Karpas-422 (cell line): ENCODE measurements around the gene RHOBTB3. TPM values are rescaled to one million over a fixed set of nuclear protein-coding genes. Genes with fewer than 3 reads are reported as not detected.
"Not testable (repeated sequence)": the region's sequence is repeated elsewhere in the genome, so short reads cannot be mapped to it uniquely, and the experiment has no call there.

Experiments
- DNase-seq: peaks from one replicate; pipeline ENCODE4 v3.0.0-alpha.2; 2015
- H2AFZ ChIP-seq: fragments of 200-600 bp; sonication (generic); 2 replicates; pipeline ENCODE4 v1.6.1; 2014; ENCODE audit warnings: antibody characterized with exemption, low read length, mixed read lengths
- H3K27ac ChIP-seq: fragments of 200-600 bp; sonication (generic); 2 replicates; pipeline ENCODE4 v1.5.1; 2014; ENCODE audit warnings: mild to moderate bottlenecking, low read length, moderate library complexity
- H3K27me3 ChIP-seq: fragments of 200-600 bp; sonication (generic); 2 replicates; pipeline ENCODE4 v1.6.1; 2014; ENCODE audit warnings: low read length, mixed read lengths
- H3K36me3 ChIP-seq: fragments of 200-600 bp; sonication (generic); 2 replicates; pipeline ENCODE4 v1.6.1; 2014; ENCODE audit warnings: low read length, mixed read lengths; ENCODE audit not compliant: insufficient read depth
- H3K4me1 ChIP-seq: fragments of 200-600 bp; sonication (generic); 2 replicates; pipeline ENCODE4 v1.6.1; 2014; ENCODE audit warnings: mild to moderate bottlenecking, low read length, mixed read lengths
- H3K4me2 ChIP-seq: fragments of 200-600 bp; sonication (generic); 2 replicates; pipeline ENCODE4 v1.6.1; 2014; ENCODE audit warnings: low read length, low read depth, mild to moderate bottlenecking; ENCODE audit not compliant: poor library complexity, severe bottlenecking
- H3K4me3 ChIP-seq: fragments of 200-600 bp; sonication (generic); 2 replicates; pipeline ENCODE4 v1.5.1; 2014; ENCODE audit warnings: mild to moderate bottlenecking, antibody characterized with exemption, low read length, mixed read lengths
- H3K79me2 ChIP-seq: fragments of 200-600 bp; sonication (generic); 2 replicates; pipeline ENCODE4 v1.6.1; 2014; ENCODE audit warnings: mild to moderate bottlenecking, low read length, mixed read lengths
- H3K9ac ChIP-seq: fragments of 200-600 bp; sonication (generic); 2 replicates; pipeline ENCODE4 v1.6.0; 2014; ENCODE audit warnings: low read length
- H3K9me2 ChIP-seq: fragments of 200-600 bp; sonication (generic), shearing (Covaris generic); replicated peaks from 2 replicates; pipeline ENCODE4 v1.6.0; 2014; ENCODE audit warnings: mild to moderate bottlenecking, low read length, moderate library complexity; ENCODE audit not compliant: insufficient read depth
- H3K9me3 ChIP-seq: fragments of 300-700, 200-600 bp; sonication (generic); 2 replicates; pipeline ENCODE4 v1.6.1; 2014; ENCODE audit warnings: low read length, mixed read lengths
- H4K20me1 ChIP-seq: fragments of 200-600 bp; sonication (generic); 2 replicates; pipeline ENCODE4 v1.6.1; 2014; ENCODE audit warnings: mild to moderate bottlenecking, antibody characterized with exemption, low read length, low read depth; ENCODE audit not compliant: insufficient read depth
- total RNA-seq: library from RNA; depleted of rRNA; stranded (reverse); fragments of >200 nt; shearing (Covaris generic); gene quantifications from 2 replicates; pipeline ENCODE4 v1.2.3, GENCODE V29; 2014; ENCODE audit warnings: low replicate concordance

RHOBTB3 gene
- total RNA-seq, 1 experiment from 2014 or later, result 1.5 TPM

DNA sequence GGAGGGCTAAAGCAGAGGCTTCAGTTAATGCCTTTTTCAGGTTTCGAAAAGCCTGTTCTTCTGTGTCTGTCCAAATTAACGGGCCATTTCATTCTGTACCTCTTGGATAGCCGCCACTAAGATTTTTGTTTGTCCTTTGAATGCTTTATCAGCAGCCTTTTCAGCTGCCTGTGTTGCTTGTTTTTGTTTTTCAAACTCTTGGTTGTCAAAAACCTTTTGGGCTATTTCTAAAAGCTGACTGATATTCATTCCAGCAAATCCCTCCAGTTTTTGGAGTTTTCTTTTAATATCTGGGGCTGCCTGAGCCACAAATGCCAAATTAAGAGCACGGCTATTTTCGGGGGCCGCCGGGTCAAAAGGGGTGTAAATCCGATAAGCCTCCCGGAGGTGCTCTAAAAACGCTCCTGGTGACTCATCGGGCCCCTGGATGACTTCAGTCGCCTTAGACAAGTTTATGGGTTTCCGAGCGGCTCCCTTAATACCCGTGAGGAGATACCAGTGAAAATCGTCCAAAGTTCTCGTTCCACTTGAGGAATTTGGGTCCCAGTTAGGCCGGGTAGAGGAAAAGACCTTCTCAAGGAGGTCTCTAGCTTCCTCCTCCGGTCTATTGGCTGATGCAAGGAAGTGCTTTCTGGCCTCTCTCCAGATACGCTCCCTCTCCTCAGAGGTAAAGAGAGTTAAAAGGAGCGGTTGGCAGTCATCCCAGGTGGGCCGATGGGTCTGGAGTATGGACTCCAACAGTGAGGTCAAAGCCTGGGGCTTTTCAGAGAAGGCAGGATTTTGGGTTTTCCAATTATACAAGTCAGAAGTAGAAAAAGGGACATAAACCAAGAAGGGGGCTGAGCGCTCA is 20.3 kb upstream of the RHOBTB3 start:
- not testable (repeated sequence) for H3K9ac ChIP-seq, H3K9me2 ChIP-seq, H4K20me1 ChIP-seq, DNase-seq, H3K4me3 ChIP-seq, H3K4me1 ChIP-seq, H3K4me2 ChIP-seq, H2AFZ ChIP-seq, H3K27ac ChIP-seq, H3K79me2 ChIP-seq, H3K36me3 ChIP-seq, H3K27me3 ChIP-seq, H3K9me3 ChIP-seq

DNA sequence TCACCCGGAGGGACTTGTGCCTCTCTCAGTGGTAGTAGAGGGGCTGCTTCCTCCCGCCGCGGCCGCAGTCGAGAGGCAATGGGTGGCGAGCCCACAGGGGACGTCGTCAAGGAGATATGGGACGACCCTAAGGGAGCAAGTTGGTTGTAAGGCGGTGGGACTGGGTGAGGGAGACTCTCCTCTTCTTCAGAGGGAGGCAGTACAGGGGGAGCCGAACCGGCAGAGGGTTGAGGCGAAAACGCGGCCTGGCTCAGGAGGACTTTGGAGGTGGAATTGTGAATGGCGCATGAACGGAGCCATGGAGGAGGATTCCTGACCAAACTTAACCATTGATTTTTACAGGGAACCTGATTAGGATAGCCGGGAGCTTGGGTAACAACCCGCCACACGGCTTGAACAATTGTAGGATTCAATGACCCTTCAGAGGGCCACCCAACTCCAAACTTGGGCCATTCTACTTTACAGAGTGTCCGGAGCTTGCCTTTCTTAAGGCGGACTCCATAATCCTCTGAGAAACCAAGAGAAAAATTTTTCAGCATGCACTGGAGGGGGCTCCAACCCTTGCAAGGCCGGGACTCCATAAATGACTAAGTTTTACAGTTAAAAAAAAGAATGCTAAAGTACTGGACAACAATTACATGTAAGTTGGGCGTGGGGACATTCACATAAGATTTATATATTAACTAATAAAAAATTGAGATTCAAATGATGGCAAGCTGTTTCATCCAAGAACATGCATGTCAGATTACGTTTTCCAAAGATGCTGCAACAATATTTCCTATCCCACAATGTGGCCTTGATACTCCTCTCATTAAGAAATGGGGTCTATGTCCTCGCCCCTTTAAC is 19.4 kb upstream of the RHOBTB3 start:
- DNase-seq, result no peak
- Histone ChIP-seq H3K27me3 (no peaks in the 10 kb centered on the region), H3K4me3 (no peak overlapping the region), H3K9ac (no peak overlapping the region), H3K4me2 (no peak overlapping the region), H3K9me2 (no peaks in the 10 kb centered on the region), H3K9me3 (no peaks in the 10 kb centered on the region), H3K79me2 (no peaks in the 10 kb centered on the region), H2AFZ (no peak overlapping the region), H3K4me1 (no peaks in the 10 kb centered on the region), H3K27ac (no peak overlapping the region), H3K36me3 (no peaks in the 10 kb centered on the region), H4K20me1 (no peaks in the 10 kb centered on the region)

DNA sequence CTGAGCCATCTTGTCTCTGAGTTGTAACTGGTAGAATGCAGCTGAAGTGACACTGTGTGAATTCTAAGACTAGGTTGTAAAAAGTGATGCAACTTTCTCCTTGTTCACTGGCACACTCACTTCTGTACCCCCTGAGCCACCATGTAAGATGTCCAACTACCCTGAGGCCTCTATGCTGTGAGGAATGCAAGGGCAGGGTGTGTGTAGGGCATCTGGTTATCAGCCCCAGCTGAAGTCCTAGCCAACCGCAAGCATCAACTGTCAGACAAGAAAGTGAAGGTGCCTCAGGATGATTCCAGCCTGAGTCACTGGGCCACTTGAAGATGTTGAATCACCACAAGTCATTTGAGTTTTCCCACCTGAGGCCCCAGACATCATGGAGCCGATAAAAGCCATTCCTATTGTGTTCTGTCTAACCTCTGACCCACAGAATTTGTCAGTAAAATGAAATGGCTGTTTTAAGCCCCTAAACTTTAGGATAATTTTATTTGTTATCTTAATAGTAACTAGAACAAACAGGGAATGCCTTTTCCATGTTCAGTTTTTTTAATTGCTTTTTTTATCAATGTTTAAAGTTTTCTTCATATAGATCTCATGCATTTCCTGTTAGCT is 18.7 kb upstream of the RHOBTB3 start:
- Histone ChIP-seq H3K9me3 (no peaks in the 10 kb centered on the region), H3K27me3 (no peaks in the 10 kb centered on the region), H3K4me1 (no peaks in the 10 kb centered on the region), H3K4me3 (no peak overlapping the region), H3K27ac (no peak overlapping the region), H3K9ac (no peak overlapping the region), H3K4me2 (no peak overlapping the region), H3K36me3 (no peaks in the 10 kb centered on the region), H3K79me2 (no peaks in the 10 kb centered on the region), H4K20me1 (no peaks in the 10 kb centered on the region), H2AFZ (no peak overlapping the region), H3K9me2 (no peaks in the 10 kb centered on the region)
- no peak for DNase-seq

DNA sequence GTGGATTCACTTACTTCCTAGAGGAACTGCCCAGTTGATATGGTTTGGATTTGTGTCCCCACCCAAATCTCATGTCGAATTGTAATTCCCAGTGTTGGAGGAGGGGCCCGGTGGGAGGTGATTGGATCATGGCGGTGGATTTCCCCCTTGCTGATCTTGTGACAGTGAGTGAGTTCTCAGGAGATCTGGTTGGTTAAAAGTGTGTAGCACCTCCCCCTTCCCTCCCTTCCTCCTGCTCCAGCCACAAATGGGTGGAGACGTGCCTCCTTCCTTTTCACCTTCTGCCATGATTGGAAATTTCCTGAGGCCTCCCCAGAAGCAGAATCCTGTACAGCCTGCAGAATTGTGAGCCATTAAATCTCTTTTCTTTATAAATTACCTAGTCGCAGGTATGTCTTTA is 17.9 kb upstream of the RHOBTB3 start:
- DNase-seq, result not testable (repeated sequence)

DNA sequence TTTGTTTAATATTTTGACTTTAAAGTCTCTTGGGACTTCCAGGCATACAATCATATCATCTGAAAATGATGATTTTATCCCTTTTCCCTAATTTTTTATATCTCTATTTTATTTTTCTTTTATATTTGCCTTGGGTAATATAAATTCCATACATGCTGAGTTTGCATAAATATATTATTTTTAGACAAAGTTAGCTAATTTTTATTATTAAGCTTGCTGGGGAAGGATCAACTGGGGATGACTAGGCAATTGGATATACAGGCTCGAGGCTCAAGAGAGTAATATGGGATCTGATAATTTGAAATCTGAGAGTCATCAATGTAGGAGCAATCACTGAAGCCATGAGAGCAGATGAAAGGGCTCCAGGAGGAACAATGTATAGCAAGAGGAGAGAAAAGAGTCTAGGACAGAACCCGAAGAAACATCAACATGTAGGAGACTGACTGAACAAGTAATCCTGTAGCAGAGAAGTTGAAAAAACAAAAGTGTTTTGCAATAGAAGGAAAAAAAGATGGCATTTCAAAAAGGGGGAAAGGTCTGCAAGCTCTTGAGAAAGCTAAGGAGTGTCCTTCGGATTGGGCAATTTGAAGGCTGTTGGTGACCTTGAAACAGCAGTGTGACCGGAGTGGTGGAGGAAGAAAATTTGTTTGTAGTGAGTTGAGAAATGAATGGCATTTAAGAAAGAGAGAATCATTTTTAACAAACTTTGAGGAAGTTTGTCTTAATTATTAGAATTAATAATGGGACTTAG is 17.0 kb upstream of the RHOBTB3 start:
- no peak overlapping the region for H2AFZ ChIP-seq
- no peak for DNase-seq
- no peaks in the 10 kb centered on the region for H4K20me1 ChIP-seq
- H3K4me1 ChIP-seq, result peaks cover 3% of the 10 kb centered on the region; the same call in 1 of the 2 replicates
- H3K9ac ChIP-seq, result no peak overlapping the region
- H3K27me3 ChIP-seq, result no peaks in the 10 kb centered on the region
- H3K9me2 ChIP-seq, result no peaks in the 10 kb centered on the region
- no peaks in the 10 kb centered on the region for H3K36me3 ChIP-seq
- H3K4me2 ChIP-seq, result no peak overlapping the region
- no peak overlapping the region for H3K27ac ChIP-seq
- H3K4me3 ChIP-seq, result no peak overlapping the region
- no peaks in the 10 kb centered on the region for H3K9me3 ChIP-seq
- H3K79me2 ChIP-seq, result no peaks in the 10 kb centered on the region

More for the DNA sequence above, 17.9 kb upstream of the RHOBTB3 start:
- not testable (repeated sequence) for H3K9me3 ChIP-seq, H3K36me3 ChIP-seq, H3K4me1 ChIP-seq, H2AFZ ChIP-seq, H3K9me2 ChIP-seq, H3K9ac ChIP-seq, H3K27me3 ChIP-seq, H3K4me3 ChIP-seq, H3K79me2 ChIP-seq, H4K20me1 ChIP-seq, H3K27ac ChIP-seq, H3K4me2 ChIP-seq

DNA sequence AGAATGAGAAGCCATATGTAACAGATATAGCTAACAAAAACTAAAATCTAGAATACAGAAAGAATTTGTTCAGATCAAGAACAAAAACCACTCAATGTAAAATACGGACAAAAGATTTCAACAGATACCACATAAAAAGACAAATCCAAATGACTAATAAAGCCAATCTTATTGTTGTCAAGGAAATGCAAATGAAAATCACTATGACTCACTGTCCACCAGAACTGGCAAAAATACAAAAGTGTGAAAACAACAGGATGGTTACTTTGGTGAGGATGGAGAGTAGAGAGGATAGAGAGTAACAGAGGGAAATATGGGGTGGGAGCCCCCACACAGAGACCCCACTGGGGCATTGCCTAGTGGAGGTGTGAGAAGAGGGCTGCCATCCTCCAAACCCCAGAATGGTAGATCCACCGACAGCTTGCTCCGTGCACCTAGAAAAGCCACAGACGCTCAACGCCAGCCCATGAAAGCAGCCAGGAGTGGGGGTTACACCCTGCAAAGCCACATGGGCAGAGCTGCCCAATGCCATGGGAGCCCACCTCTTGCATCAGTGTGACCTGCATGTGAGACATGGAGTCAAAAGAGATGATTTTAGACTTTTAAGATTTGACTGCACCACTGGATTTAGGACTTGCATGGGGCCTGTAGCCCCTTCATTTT is 15.2 kb upstream of the RHOBTB3 start:
- Histone ChIP-seq H3K9me3 (no peaks in the 10 kb centered on the region), H3K4me2 (no peak overlapping the region), H2AFZ (no peak overlapping the region), H3K9me2 (no peaks in the 10 kb centered on the region), H3K36me3 (no peaks in the 10 kb centered on the region), H3K27me3 (no peaks in the 10 kb centered on the region), H4K20me1 (no peaks in the 10 kb centered on the region), H3K9ac (no peak overlapping the region), H3K79me2 (no peaks in the 10 kb centered on the region), H3K4me1 (peaks cover 3% of the 10 kb centered on the region; the same call in 1 of the 2 replicates), H3K4me3 (no peak overlapping the region), H3K27ac (no peak overlapping the region)
- no peak for DNase-seq

DNA sequence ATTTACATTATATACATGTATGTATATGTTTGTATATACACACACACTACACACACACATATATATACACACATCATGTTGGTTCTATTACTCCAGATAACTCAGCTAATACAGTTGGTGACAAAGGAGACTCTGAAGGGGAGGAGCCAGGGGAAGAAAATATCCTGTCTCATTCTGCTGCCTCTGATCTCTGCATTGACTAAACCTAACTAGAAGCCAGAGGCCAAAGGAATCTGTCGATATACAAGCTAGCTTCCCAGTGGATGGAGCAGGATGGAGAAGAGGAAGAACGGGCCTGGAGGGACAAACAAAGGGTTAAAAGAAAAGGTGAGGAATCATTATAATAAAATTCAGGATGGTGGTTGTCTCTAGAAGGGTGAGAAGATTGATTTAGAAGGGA is 13.7 kb upstream of the RHOBTB3 start:
- Histone ChIP-seq H3K9me2 (no peaks in the 10 kb centered on the region), H3K4me2 (no peak overlapping the region), H3K27ac (no peak overlapping the region), H3K4me3 (no peak overlapping the region), H3K27me3 (no peaks in the 10 kb centered on the region), H3K79me2 (no peaks in the 10 kb centered on the region), H4K20me1 (no peaks in the 10 kb centered on the region), H3K4me1 (peaks cover 3% of the 10 kb centered on the region; the same call in 1 of the 2 replicates), H3K9me3 (no peaks in the 10 kb centered on the region), H2AFZ (no peak overlapping the region), H3K9ac (no peak overlapping the region), H3K36me3 (no peaks in the 10 kb centered on the region)
- DNase-seq, result no peak
